NCI-H1930 (cell line): ENCODE results near the gene AVPR2.

Experiments
- DNase-seq, 2 experiments: peaks; one replicate each; lab custom pipeline; 2025; lab: John Stamatoyannopoulos, UW

Gene AVPR2

GRCh38 chrX:153952373-153953026 is 48.0 kb downstream of the AVPR2 start:
- DNase-seq: no peak

DNA sequence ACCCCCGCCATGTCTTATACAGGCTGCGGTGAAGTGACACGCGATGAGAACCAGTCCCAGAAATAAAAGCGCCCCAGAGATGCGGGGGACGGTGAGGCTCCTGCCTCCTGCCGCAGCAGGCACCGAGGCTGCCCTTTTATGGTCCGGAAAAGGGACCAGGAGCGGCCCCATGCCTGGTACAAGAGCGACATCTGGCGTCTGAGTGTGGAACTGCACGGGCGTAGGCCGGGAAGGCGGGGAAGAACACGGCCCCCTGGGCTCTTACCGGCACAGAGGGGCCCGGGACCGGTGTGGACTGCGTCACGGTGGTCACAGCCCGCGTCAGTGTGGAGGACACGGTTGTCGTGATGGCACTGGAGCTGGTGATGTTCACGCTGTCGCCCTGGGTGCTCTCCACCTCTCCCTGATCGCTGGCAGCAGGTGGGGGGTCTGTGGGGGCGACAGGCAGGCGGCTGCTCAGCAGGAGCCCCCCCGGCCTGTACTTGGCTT is 48.9 kb downstream of the AVPR2 start:
- peak; percentile 36 to 52 for DNase-seq

DNA sequence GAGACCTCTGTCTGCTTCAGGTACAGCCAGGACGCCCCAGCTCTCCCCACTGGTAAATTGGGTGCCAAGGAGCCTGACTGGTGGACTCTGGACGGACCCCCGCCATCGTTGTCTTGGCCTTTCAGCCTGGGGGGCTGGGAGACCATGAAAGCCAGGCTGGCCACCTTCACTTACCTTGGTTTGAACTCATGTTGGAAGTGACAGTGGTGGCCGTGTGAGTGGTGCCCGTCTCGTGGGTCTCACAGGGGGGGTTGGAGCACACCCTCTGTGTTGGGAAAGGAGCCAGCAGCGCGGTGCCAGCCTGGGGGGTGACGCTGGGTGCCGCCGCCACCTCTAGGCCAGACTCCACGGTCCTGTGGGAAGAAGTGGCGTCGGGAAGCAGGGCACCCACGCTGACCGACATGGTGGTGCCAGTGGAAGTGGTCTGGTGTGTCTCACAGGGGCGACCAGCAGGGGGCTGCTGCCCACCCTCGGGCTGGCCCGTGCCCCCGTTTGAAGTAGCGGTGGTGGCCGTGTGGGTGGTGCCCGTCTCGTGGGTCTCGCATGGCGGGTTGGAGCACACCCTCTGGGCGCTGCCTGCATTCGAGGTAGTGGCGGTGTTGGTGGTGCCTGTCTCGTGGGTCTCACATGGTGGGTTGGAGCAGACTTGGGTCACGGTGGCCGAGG is 49.6 kb downstream of the AVPR2 start:
- DNase-seq: no peak

DNA sequence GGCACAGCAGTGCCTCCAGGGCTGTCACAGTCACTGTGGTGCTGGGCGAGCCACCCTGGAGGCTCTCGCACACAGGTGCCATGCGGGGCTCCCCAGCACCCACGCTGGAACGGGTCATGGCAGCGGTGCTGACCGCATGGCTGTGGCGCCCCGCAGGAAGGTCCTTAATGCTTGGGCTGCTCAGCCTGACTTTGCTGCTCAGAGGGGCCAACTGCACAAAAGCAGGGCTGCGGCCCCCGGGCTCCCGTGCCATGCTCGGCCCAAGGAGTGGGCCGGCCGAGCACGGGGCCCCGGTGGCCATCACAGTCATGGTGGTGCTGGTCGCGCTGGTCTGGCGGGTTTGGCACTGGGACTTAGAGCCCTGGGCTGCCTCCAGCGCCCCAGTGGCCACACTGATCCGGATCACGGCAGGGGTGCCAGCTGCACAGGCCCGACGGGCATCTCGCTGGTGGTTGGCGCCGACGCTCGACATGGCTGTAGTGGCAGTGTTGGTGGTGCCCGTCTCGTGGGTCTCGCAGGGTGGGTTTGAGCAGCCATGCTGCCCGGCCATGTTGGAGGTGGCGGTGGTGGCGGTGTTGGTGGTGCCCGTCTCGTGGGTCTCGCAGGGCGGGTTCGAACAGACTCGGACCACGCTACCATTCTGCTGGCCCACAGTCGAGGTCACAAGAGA is 50.2 kb downstream of the AVPR2 start:
- DNase-seq: no peak

DNA sequence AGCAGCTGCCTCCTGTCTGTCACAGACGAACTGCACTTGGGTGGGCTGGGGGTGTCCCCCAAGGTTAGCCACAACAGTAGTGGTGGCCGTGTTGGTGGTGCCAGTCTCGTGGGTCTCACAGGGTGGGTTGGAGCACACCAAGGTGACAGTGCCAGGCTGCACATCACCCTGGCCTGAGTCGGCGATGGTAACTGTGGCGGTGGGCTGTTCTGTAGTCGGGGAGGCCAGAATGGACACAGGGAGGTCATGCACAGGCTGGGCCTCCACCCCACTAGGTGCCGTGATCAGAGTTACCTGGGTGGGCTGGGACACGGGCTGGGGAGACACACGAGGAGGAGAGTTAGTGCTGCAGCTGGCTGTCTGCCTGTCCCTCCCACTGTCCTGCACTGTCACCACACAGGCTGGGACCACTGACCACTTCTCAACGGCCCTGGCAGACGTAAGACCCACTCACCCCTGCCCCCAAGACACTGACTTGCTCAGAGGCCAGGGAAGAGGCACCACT is 50.8 kb downstream of the AVPR2 start:
- no peak for DNase-seq

DNA sequence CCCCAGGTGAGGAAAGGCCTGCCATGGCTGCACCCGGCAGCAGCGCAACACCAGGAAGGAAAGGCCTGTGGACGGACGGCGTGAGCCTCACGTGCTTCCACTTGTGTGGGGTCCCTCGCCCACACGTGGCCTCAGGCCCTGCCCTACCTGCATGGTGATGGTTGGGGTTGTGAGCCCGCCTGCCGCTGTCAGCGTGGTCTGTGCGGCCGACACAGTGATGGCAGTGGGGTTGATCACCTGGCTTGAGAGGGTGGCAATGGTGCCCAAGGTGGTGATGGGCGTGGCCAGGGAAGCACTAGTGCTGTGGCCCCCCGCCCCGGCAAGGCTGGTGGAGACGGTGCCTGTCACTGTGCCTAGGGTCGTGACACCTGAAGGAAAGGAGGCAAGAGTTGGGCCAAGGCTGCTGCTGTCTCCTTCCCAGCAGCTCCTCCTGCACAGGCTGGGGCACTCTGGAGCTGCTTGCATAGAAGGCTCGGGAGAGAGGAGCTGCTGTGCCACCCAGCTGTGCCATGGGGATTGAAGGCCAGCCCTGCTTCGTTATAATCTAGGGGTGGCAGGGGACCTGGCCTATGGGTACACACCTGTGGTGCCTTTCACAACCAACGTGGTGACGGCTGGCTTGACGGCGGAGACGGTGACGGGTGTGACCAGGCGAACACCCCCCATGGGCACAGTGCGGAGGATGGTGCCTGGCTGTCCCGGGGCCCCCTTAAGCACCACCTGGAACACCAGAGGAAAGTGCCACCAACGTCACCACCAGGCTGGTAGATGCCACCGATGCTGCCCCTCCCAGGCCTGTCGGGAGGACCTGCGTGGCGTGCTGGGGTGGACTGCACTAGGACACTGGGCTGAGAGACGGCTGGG is 51.8 kb downstream of the AVPR2 start:
- DNase-seq: no peak
